DMS 273 treated with DMSO at 0.1 percent for 48 hours (cell line): ENCODE measurements around the gene SLC26A1.
"Not testable (repeated sequence)": the region's sequence is repeated elsewhere in the genome, so short reads cannot be mapped to it uniquely, and the experiment has no call there.

Experiments used
- DNase-seq: peaks from one replicate; lab custom pipeline; 2025; lab: John Stamatoyannopoulos, UW

The SLC26A1 gene

DNA sequence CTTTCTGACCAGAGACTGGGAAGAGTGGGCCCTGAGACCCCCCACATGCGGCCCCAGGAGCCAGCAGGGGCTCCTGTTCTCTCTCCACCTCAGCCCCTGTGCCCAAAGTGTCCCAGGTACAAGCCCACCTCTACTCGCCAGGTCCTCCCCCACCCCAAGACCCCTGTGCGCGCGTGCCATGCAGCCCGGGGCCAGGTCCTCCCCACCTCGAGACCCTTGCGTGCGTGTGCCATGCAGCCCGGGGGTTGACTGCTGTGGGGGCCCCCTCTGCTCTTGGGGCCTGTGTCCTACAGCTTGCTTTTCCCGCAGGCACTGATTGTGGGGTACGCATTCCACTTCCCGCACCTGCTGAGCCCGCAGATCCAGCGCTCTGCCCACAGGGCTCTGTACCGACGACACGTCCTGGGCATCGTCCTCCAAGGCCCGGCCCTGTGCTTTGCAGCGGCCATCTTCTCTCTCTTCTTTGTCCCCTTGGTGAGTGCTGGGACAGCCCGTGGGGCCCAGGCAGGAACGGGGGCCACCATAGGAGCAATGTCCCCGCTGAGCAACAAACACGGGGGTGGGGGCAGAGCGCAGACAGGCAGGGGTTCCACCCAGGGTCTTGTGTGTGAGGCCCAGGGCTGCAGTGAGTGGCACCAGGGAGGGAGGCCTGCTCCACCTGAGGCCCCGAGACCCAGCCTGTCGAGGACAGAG is 40.2 kb downstream of the SLC26A1 start:
- DNase-seq: no peak

- DNase-seq: no peak
Measured at GRCh38 chr4:951594-952468, 41.4 kb downstream of the SLC26A1 start.

GRCh38 chr4:951186-951585 is 42.0 kb downstream of the SLC26A1 start:
- no peak for DNase-seq

DNA sequence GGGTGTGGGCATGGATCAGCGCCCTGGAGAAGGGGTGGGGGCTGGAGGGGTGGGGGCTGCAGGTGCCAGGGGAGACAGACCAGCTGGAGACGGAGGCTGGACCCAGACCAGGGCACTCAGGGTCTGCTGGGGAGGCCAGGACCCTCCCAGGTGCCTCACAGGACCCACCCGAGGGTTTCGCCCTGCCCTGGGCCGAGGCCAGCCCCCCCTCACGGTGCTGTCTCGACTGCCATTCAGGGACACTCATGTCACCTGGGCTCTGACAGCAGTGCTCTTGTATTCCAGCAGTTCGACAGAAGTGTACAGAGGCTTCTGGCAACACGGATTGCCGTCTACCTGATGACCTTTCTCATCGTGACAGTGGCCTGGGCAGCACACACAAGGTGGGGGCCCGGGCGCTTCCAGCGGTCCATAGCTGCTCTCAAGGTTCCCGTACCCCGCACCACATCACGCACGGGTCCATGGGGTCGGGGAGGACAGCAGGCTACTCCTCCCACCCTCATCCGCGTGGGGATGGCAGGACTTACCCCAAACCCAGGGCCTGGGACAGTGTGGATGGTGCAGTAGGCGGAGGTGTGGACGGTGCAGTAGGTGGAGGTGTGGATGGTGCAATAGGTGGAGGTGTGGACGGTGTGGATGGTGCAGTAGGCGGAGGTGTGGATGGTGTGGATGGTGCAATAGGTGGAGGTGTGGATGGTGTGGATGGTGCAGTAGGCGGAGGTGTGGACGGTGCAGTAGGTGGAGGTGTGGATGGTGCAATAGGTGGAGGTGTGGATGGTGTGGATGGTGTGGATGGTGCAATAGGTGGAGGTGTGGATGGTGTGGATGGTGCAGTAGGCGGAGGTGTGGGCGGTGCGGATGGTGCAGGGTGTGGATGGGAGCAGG is 42.8 kb downstream of the SLC26A1 start:
- no peak for DNase-seq

DNA sequence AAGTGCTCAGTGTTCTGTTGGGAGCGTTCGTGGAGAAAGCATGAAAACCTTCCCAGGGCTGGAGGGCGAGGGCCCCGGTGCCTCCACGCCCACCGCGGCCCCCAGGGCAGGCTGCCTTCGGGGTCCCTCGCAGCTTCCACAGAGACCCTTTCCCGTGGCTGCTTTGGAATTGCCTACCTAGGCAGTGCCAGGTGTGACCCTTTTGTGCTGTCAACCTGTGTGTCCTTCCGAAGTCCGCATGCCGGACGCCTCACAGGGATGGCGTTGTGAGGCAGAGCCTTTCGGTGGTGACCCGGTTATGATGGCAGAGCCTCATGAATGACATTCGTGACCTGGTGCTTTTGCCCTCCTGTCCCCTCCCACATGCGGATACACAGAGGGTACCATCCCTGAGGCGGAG is 43.5 kb downstream of the SLC26A1 start:
- no peak for DNase-seq

GRCh38 chr4:948936-949300 is 44.3 kb downstream of the SLC26A1 start:
- no peak for DNase-seq

- DNase-seq: no peak
Measured at GRCh38 chr4:948101-948935, 44.9 kb downstream of the SLC26A1 start.

DNA sequence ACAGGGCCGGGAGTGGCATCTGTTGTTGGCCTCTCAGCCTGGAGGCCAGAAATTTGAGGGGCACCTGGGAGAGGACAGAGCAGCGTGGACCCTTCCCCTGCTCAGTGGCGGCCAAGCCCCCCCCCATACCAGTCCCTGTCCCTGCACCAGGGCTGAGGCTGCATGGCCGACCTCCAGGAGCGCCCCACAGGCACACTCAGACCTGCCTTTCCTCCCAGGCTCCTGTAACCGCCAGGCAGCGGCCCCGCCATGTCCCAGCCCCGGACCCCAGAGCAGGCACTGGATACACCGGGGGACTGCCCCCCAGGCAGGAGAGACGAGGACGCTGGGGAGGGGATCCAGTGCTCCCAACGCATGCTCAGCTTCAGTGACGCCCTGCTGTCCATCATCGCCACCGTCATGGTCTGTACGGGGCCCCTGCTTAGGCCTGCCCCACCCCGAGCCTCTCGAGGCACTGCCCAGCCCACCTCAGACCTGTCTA is 45.7 kb downstream of the SLC26A1 start:
- no peak for DNase-seq

DNA sequence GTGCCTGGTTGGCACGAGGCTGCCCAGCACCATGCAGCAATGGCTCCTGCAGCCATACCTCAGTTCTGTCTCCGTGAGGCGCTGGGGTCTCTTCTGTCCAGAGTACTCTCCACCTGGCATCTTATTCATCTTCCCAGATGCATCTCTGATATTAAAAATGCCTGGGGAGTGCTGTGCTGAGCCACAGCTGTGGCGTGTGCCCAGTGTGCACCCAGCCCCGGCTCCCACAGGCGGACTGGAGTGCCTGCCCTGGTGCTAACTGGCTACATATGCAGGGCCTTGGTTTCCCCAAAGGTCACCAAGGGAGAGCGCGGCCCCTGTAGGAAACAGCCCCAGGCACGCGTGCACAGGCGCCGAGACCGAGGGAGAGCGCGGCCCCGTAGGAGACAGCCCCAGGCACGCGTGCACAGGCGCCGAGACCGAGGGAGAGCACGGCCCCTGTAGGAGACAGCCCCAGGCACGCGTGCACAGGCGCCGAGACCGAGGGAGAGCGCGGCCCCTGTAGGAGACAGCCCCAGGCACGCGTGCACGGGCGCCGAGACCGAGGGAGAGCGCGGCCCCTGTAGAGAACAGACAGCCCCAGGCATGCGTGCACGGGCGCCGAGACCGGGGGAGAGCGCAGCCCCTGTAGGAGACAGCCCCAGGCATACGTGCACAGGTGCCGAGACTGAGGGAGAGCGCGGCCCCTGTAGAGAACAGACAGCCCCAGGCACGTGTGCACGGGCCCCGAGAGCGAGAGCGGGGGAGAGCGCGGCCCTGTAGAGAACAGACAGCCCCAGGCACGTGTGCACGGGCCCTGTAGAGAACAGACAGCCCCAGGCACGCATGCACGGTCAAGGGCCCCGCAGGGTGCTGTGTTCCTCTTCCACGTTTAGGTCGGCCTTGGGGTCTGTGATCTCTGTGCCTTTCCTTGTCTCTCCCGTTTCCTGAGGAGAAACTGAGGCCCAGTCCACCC is 46.4 kb downstream of the SLC26A1 start:
- DNase-seq: no peak

DNA sequence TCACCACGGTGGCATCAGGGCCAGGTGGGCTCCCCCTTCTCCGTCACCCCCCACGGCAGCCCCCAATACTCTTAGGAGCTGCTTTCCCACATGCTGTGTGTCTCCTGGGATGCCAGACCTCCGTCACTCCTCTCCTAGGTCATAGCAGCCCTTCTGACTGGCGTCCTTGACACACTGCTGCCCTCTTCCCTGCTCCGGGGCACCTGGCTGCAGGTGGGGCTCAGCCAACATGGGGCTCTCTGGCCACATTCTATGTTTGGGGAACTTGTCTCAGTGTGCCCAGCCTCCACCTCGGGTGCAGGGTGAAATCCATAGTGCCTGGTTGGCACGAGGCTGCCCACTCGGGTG is 47.1 kb downstream of the SLC26A1 start:
- DNase-seq: no peak

- DNase-seq: no peak
Measured at GRCh38 chr4:945274-946102, 47.7 kb downstream of the SLC26A1 start.

GRCh38 chr4:939508-939907 is 53.7 kb downstream of the SLC26A1 start:
- DNase-seq: not testable (repeated sequence)
